SK-N-SH treated with all-trans-retinoic acid at 6 μM for 48 hours (cell line): ENCODE data around the gene LAMA5.

Experiments used
- ARNTL ChIP-seq: fragments of 450-650 bp; formaldehyde crosslinking; IDR thresholded peaks from 2 replicates; pipeline ENCODE4 v1.5.0; 2020; ENCODE audit warnings: low read depth, mild to moderate bottlenecking, moderate library complexity, borderline replicate concordance
- ESRRG ChIP-seq: fragments of 250-450 bp; sonication (Bioruptor Pico); IDR thresholded peaks from 2 replicates; pipeline ENCODE4 v1.6.1; 2021; ENCODE audit warnings: mild to moderate bottlenecking
- ISL1 ChIP-seq: fragments of 250-450 bp; sonication (Bioruptor Pico); IDR thresholded peaks from 2 replicates; pipeline ENCODE4 v2.1.2; 2022; ENCODE audit warnings: mild to moderate bottlenecking, moderate library complexity
- OSR1 ChIP-seq: fragments of 250-450 bp; sonication (Bioruptor Pico); IDR thresholded peaks from 2 replicates; pipeline ENCODE4 v1.8.0; 2022; ENCODE audit warnings: moderate library complexity, mild to moderate bottlenecking, inconsistent platforms
- RARB ChIP-seq: fragments of 250-450 bp; sonication (Bioruptor Pico); IDR thresholded peaks from 2 replicates; pipeline ENCODE4 v1.8.0; 2021; ENCODE audit warnings: mild to moderate bottlenecking, moderate library complexity
- SNAI2 ChIP-seq: fragments of 250-450 bp; sonication (Bioruptor Pico); IDR thresholded peaks from 2 replicates; pipeline ENCODE4 v1.5.0; 2020; ENCODE audit warnings: mild to moderate bottlenecking, moderate library complexity
- TCF4 ChIP-seq: fragments of 250-450 bp; sonication (Bioruptor Pico); IDR thresholded peaks from 2 replicates; pipeline ENCODE4 v1.8.0; 2021; ENCODE audit warnings: mild to moderate bottlenecking, moderate library complexity, borderline replicate concordance
- ZFP3 ChIP-seq: fragments of 250-450 bp; sonication (Bioruptor Pico); IDR thresholded peaks from 2 replicates; pipeline ENCODE4 v1.5.0; 2020; ENCODE audit warnings: mild to moderate bottlenecking, moderate library complexity
- ZNF8 ChIP-seq: fragments of 450-650 bp; formaldehyde crosslinking; IDR thresholded peaks from 2 replicates; pipeline ENCODE4 v1.5.0; 2020; ENCODE audit warnings: mild to moderate bottlenecking, moderate library complexity
- TF ChIP-seq, protein P1 (sequence below): fragments of 250-450 bp; sonication (Bioruptor Pico); IDR thresholded peaks from 2 replicates; pipeline ENCODE4 v1.8.0; 2020; ENCODE audit warnings: mild to moderate bottlenecking, moderate library complexity, borderline replicate concordance
- TF ChIP-seq, protein P2 (sequence below): fragments of 250-450 bp; sonication (Bioruptor Pico); IDR thresholded peaks from 2 replicates; pipeline ENCODE4 v1.5.1; 2021; ENCODE audit warnings: mild to moderate bottlenecking, moderate library complexity
- TF ChIP-seq, protein P3 (sequence below): fragments of 250-450 bp; sonication (Bioruptor Pico); IDR thresholded peaks from 2 replicates; pipeline ENCODE4 v1.5.0; 2020; ENCODE audit warnings: mild to moderate bottlenecking, moderate library complexity

- no peak for TF ChIP-seq ISL1 (CRISPR knock-in tag)
- no peak for TF ChIP-seq ARNTL (CRISPR knock-in tag)
- no peak for TF ChIP-seq ESRRG (CRISPR knock-in tag)
- no peak for TF ChIP-seq SNAI2 (CRISPR knock-in tag)
- TF ChIP-seq RARB, result no peak
- no peak for TF ChIP-seq TCF4 (CRISPR knock-in tag)
- TF ChIP-seq, protein P1, sequence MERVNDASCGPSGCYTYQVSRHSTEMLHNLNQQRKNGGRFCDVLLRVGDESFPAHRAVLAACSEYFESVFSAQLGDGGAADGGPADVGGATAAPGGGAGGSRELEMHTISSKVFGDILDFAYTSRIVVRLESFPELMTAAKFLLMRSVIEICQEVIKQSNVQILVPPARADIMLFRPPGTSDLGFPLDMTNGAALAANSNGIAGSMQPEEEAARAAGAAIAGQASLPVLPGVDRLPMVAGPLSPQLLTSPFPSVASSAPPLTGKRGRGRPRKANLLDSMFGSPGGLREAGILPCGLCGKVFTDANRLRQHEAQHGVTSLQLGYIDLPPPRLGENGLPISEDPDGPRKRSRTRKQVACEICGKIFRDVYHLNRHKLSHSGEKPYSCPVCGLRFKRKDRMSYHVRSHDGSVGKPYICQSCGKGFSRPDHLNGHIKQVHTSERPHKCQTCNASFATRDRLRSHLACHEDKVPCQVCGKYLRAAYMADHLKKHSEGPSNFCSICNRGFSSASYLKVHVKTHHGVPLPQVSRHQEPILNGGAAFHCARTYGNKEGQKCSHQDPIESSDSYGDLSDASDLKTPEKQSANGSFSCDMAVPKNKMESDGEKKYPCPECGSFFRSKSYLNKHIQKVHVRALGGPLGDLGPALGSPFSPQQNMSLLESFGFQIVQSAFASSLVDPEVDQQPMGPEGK (CRISPR knock-in tag), result no peak
- TF ChIP-seq OSR1 (CRISPR knock-in tag), result no peak
- TF ChIP-seq, protein P2, sequence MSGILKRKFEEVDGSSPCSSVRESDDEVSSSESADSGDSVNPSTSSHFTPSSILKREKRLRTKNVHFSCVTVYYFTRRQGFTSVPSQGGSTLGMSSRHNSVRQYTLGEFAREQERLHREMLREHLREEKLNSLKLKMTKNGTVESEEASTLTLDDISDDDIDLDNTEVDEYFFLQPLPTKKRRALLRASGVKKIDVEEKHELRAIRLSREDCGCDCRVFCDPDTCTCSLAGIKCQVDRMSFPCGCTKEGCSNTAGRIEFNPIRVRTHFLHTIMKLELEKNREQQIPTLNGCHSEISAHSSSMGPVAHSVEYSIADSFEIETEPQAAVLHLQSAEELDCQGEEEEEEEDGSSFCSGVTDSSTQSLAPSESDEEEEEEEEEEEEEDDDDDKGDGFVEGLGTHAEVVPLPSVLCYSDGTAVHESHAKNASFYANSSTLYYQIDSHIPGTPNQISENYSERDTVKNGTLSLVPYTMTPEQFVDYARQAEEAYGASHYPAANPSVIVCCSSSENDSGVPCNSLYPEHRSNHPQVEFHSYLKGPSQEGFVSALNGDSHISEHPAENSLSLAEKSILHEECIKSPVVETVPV, result no peak
- no peak for TF ChIP-seq ZNF8 (CRISPR knock-in tag)
- no peak for TF ChIP-seq ZFP3 (CRISPR knock-in tag)
- TF ChIP-seq, protein P3, sequence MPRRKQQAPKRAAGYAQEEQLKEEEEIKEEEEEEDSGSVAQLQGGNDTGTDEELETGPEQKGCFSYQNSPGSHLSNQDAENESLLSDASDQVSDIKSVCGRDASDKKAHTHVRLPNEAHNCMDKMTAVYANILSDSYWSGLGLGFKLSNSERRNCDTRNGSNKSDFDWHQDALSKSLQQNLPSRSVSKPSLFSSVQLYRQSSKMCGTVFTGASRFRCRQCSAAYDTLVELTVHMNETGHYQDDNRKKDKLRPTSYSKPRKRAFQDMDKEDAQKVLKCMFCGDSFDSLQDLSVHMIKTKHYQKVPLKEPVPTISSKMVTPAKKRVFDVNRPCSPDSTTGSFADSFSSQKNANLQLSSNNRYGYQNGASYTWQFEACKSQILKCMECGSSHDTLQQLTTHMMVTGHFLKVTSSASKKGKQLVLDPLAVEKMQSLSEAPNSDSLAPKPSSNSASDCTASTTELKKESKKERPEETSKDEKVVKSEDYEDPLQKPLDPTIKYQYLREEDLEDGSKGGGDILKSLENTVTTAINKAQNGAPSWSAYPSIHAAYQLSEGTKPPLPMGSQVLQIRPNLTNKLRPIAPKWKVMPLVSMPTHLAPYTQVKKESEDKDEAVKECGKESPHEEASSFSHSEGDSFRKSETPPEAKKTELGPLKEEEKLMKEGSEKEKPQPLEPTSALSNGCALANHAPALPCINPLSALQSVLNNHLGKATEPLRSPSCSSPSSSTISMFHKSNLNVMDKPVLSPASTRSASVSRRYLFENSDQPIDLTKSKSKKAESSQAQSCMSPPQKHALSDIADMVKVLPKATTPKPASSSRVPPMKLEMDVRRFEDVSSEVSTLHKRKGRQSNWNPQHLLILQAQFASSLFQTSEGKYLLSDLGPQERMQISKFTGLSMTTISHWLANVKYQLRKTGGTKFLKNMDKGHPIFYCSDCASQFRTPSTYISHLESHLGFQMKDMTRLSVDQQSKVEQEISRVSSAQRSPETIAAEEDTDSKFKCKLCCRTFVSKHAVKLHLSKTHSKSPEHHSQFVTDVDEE (CRISPR knock-in tag), result no peak
Measured at GRCh38 chr20:62282877-62283503, 84.1 kb downstream of the LAMA5 start.
